Measurements from ENCODE around the gene PLXDC1.
"Not testable (repeated sequence)": the region's sequence is repeated elsewhere in the genome, so short reads cannot be mapped to it uniquely, and the experiment has no call there.

The PLXDC1 gene

DNA sequence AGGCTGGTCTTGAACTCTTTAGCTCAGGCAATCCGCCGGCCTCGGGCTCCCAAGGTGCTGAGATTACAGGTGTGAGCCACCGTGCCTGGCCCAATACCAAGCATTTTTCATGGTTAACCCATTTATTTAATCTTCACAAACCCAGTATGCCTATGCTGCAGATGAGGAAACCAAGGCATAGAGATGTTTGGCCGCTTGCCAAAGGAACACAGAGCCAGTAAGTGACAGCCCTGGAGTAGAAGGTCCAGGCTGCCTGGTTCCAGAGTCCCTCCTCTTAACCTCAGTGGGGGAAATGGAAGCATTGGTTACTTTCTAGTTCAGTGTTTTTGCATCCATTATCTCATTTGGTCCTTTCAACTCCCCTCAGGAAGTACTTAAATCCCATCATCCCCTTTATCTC is 29.9 kb upstream of the PLXDC1 start:
- no peak for DNase-seq (ENCODE audit: low read depth, low spot score)

DNA sequence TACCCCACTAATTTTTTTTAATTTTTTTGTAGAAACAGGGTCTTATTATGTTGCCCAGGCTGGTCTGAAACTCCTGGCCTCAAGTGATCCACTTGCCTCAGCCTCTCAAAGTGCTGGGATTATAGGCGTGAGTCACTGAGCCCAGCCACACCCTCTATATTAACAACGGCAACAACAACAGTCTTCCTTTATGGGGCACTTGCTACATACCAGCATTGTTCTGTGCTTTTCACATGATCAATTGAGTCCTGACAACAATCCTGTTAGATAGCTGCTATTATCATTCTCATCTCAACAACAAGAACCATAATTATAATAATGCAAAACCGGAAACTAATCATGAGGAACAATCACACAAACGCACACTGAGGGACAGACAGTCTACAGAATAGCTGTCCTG is 27.1 kb upstream of the PLXDC1 start:
- no peak for DNase-seq (ENCODE audit: low read depth, low spot score)

DNA sequence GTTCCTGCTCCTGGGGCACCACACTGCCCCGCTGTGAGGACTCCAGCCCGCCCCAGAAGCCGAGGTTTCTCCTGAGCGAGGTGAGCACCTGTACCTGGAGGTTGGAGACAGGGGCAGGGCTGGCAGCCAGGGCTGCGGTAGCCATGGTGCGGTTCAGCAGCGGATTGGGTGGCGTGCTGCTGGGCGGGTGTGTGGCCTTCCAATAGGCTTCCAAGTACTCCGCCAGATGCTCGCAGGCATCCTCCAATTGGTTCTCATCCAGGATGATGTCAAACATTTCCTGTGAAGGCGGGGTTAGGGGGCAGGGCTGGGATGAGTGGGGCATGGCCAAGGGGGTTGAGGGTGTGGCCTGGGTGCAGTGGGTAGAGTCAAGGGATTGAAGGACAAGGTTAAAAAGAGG is 25.8 kb upstream of the PLXDC1 start:
- DNase-seq (ENCODE audit: low read depth, low spot score) = no peak

DNA sequence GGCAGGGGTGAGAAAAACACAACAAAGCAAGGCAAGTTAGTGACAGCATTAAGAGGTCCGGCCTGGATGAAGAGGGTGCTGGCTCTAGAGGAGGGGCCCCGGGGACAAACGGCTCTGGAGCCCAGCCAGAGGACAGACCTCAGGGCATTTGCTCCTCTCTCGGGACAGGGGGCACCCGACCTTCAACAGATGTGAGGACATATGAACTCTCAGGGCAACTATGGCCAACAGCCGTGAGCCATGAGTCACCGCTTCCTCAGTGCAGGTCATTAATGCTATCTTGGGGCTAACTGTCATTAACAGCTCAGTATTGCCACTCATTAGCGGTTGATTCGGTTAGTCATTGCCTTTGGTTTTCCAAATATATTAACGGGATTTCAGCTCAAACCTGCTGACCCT is 24.3 kb upstream of the PLXDC1 start:
- DNase-seq (ENCODE audit: low read depth, low spot score) = no peak

DNA sequence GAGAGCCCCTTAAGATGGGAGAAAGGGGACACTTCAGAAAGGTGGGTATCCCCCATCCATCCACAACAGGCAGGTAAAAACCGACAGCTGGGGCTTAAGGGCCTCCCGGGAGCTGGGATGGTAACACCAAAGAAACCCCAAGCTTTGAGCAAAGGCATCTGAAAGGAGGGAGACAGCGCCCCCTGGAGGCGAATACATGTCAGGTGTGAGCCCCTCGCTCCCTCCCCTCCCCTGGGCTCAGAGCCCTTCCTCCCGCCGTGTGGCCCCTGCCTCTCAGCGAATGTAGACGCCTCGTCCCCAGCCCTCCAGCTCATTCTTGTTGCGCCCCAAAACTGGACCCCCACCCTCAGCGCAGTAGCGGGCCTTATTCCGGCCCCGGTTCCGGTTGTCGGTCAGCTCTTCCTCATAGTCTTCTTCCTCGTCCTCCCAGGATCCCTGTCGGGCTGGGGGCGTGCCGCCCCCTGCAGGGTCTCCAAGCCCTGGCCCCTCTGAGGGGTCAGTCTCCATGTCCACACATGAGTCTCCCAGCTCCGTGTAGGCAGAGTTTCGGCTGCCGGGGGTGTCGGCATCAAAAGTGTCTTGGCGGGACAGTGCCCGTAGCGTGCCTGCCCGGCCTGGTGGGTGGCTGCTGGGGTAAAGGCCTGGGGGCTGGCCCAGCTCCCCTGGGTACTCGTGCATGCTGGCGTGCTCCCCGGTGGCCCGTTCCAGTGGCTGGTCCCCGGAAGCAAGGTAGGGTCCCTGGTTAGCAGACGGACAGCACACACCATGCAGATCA is 23.7 kb upstream of the PLXDC1 start:
- peak; percentile 56 for DNase-seq (ENCODE audit: low read depth, low spot score)

DNA sequence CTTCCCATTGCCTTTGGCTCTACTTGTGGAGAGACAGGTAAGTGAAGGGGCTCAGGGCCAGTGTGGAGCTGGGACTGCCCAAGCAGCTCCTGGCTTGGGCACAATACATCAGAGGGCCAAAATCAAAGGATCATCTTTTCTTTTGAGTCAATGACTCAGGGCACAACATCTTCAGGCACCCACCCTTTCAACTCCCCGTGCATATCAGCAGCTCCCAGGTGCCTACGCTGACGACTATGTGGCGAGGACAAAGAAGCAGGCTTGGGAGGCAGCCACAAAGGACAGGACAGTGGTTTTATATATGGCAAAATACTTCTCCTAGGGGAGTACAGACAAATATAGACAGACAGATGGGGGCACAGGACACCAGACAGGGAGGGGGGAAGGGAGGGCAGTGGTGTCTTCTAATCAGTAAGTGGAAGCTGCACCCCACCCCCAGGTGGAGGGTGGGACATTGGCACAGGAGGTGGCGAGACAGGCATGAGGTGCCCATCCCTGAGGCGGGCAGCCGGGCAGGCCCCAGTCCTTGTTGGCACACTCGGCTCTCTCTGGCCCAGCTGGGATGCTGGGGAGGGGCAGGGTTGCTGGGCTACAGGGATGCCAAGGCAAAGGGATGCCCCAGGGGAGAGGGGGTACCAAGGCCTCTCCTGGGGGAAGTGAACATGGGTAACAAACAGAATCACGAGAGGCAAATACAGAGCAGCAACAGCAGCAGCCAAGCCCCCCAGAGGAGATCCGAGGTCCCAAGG is 22.3 kb upstream of the PLXDC1 start:
- no peak for DNase-seq (ENCODE audit: low read depth, low spot score)

DNA sequence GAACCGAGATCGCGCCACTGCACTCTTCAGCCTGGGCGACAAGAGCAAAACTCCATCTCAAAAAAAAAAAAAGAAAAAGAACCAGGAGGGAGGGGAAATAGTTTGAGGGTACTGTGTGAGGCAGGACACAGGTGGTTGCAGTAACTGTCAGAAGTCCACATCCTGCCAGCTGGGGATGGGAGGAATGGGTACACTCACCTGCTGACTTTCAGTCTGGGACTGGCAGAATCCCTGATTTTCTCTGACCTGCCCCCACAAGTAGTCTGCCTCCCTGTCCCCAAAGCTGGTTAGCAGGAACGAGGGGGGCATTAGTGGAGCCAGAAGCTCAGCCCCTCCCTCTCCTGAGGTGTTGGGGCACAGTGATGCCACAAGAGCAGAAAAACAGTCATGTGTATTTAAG is 21.6 kb upstream of the PLXDC1 start:
- no peak for DNase-seq (ENCODE audit: low read depth, low spot score)

DNA sequence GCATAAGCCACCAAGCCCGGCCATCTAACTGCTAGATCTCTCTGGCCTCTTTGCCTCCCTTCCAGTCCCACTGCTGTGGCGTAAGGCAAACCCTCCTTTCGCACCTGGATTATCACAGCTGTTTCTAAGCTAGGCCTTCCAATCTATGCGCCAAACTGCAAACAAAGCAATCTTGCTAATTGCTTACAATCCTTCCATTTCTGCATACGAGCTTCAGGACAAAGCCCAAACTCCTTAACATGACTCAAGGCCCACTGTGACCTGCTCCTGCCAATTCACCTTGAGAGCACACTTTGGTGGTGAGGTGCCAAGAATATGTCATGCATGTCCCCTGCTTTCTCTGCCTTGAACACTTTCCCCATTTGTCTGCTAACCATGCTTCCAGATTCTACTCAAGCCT is 20.5 kb upstream of the PLXDC1 start:
- DNase-seq (ENCODE audit: low read depth, low spot score) = no peak

DNA sequence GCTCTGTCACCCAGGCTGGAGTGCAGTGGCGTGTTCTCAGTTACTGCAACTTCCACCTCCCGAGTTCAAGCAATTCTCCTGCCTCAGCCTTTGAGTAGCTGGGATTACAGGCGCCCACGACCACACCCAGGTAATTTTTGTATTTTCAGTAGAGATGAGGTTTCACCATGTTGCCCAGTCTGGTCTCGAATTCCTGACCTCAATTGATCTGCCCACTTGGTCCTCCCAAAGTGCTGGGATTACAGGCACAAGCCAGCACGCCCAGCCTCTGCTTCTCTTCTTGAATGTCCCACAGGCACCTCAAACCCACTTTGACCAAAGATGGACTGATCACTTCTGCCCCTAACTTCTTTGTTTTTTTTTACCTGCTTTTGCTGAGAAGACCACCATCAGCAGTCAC is 19.1 kb upstream of the PLXDC1 start:
- DNase-seq (ENCODE audit: low read depth, low spot score) = no peak

DNA sequence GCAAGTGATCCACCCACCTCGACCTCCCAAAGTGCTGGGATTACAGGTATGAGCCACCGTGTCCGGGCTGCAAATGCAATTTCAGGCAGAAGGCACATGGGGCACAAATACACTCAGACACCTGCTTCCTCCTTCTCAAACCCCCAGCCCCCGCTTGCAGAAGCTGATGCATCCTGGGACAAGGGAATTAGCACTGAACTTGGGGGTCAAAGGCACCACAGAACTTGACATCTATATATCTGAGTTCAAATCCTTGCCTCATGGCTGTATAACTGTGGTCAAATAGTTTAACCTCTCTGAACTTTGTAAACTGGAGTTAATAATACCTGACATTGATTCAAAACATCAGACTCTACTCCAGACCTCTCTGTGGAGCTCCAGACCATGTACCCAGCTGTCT is 18.7 kb upstream of the PLXDC1 start:
- no peak for DNase-seq (ENCODE audit: low read depth, low spot score)

DNA sequence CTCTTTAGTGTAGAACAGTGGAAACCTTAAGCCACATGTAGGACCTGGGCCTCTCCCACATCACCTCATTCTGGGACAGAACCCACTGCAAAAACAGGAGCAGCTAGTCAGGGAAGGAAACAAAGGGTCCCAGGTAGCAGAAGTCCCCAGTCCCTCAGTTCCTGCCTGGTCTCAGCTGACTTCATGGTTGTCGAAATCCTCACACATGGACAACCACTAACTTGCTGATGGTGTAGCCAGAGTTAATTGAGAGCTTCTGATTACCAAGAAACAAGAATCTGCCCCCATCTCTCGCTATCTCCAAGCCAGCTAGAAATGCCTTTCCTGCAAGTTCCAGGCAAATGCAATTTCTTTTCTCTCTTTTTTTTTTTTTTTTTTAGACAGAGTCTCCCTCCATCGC is 18.1 kb upstream of the PLXDC1 start:
- DNase-seq (ENCODE audit: low read depth, low spot score) = no peak

DNA sequence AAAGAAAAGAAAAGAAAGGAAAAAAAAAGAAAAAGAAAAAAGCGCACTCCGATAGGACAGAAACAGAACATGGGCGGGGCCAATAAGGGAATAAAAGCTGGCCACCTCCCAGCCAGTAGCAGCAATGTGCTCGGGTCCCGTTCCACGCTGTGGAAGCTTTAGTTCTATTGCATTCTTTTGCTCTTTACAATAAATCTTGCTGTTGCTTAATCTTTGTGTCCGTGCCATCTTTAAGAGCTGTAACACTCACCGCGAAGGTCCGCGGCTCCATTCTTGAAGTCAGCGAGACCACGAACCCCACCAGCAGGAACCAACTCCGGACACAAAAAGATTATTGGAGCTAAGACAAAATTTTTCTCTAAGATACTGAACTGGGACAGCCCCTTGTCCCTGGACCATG is 17.7 kb upstream of the PLXDC1 start:
- DNase-seq (ENCODE audit: low read depth, low spot score) = no peak

DNA sequence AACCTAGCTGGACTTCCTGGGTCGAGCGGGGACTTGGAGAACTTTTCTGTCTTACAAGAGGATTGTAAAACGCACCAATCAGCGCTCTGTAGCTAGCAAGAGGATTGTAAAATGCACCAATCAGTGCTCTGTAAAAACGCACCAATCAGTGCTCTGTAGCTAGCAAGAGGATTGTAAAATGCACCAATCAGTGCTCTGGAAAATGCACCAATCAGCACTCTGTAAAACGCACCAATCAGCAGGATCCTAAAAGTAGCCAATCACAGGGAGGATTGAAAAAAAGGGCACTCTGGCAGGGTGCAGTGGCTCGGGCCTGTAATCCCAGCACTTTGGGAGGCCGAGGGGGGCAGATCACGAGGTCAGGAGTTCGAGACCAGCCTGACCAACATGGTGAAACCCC is 17.1 kb upstream of the PLXDC1 start:
- not testable (repeated sequence) for DNase-seq (ENCODE audit: low read depth, low spot score)

DNA sequence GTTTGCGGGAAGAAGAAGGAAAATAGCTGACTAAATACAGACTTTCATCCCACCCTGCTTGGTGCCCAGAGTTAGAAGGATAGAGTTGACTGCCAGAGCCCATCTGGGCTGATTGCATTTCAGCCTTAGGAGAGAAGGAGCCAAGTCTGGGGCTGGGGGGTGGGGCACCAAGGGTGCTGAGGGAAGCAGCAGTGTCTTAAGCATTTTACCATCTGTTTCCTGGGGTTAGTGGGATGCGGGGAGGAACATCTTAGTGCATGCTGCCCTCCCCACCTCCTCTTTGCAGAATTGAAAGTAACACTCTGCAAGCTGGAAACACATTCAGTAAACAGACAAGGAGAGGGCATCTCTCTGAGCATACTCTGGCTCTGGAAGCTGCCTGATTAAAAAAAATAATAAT is 16.0 kb upstream of the PLXDC1 start:
- DNase-seq (ENCODE audit: low read depth, low spot score) = no peak

DNA sequence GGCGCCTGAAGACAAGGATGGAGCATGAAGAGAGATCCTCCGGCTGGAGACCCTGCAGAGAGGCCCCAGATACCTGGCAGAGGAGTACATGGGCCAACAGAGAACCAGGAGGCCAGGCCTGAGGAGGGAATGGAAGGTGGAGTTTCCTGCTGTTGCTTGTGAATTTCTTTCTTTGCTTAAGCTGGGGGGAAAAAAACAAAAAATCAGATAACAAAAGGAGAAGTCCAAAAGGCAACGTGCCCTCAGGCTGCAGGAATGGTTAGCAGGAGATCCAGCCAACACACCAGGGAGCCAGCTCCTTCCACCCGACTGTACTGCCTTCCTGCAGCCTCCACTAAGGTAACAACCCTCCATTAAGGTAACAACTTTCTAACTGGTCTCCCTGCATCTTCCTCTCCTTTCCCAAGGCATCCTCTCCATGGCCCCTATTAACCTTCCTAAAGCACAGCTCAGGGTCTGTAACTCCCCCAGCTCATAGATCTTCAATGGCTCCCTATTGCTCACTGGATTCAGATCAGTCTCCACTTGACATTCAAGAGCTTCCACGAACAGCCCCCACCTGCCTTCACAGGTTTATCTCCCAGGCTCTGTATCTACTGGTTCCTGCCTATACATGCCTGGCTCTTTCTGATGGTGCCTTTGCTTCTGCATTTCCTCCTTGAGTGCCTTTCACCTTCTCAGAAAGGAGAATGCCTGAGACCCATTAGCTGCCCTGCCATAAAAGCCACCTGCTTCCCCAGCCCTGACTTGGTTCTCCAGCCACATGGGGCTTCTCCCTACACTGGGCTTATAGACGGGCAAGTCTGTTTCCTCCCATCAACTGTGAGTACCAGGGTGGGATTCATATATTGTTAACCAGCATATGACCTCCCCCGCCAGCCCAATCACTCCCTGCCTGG is 15.2 kb upstream of the PLXDC1 start:
- no peak for DNase-seq (ENCODE audit: low read depth, low spot score)

DNA sequence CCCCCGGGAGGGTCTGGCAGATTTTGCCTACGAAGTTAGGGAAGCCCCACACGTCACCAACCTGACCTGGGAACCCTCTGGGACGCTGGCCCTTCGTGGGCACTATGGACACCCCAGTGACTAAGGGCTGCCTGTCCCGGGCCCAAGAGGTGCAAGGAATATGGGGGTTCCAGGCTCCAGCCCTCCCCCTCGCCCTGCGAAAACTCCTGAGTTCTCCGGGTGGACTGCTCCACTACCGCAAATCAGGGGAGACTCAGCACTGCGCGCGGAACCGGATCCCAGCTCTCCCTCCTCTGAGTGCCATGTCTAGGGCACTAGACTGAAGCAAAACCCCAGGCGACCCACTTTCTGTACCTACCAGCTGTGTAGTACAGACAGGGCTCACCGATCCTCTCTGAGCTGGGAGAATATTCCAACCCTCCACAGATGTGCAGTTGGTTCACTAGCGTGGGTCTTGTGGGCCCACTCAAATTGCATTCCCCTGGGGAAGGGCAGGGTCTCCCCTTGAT is 14.5 kb upstream of the PLXDC1 start, which contains the start of gene ARL5C:
Gene ARL5C, minus strand, starts transcription at position 321 of the 509 bp plus-strand sequence. CDS start 401 bp downstream, outside the sequence.
- no peak for DNase-seq (ENCODE audit: low read depth, low spot score)

DNA sequence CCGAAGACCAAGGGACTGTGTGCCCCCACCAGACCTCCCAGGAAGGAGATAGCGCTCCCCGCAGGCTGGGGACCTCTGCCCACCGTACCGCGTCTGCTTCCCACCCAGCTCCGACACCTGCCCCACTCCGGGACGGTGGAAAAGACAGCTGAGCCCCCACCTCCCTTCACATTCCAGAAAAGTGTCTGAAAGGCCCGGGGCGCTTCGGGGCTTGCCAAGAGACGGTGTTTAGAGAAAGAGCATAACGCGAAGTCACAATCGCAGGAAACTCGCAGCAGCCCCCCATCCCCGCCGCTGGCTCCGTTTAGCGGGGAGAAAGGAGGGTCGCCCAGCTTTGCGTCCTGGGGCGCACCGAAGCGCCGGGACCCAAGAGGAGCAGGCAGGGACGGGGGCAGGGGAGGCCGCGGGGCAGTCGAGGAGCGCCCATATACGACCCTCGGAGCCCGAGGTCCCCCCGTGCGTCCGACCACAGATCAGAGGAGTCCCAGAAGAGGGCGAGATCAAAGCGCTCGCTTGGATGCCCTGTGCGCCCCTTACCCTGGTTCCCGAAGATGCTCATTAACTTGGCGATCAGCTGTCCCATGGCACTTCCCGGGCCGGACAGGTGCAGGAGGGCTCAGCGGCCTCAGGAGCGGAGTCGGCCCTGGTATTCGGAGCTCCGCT is 13.9 kb upstream of the PLXDC1 start:
- no peak for DNase-seq (ENCODE audit: low read depth, low spot score)

DNA sequence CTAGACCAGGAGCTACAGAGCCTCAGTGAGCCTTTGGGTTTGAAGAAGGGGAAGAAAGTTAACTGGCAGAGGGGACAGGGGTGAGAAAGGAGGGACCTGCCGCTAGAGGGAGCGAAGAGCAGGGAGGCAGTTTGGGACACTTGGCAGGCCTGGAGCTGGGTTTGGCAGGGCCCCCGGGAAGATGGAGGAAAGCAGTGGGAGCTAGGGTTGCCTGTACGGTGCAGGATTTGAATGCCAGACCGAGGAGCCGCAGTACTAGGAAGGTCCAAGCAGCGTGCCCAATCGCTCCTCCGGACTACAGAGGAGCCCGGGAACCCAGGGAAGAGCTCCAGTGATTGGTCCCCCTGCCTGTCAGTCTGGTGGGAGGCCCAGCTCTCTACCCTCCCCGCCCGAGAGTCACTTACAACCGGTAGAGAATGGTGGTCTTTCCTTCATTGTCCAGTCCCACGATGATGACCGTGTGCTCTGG is 13.3 kb upstream of the PLXDC1 start:
- DNase-seq (ENCODE audit: low read depth, low spot score) = peak; percentile 63

DNA sequence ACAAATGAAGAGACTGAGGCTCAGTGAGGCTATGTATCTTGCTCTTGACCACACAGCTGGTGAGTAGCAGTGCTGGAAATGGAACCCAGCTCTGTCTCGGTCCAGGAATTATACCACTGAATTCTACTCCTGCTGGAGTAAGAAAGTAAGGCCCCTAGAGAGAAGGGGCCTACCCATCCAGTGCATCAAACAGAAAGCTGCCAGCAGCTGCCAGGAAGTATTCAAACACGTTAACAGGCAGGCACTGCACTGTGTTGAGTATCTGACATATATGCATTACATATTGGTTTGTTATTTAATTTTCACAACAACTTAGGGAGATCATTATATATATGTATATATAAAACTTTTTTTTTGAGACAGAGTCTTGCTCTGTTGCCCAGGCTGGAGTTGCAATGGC is 10.5 kb upstream of the PLXDC1 start:
- no peak for DNase-seq (ENCODE audit: low read depth, low spot score)

DNA sequence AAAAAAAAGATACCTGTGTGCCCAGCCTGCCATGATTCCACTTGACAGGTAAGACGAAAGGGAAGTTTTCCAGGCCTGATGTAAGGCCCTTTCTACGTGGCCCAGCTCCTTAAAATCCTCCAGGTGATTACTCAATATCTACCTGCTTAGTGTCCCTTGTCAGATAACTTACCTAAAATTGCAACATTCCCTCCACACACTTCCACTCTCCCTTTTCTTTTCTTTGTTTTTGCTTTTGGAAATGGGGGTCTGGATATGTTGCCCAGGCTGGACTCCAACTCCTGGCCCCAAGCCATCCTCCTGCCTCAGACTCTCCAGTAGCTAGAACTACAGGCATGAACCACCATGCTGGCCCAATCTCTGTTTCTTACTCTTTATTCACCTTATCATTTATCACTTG is 7.2 kb upstream of the PLXDC1 start:
- no peak for DNase-seq (ENCODE audit: low read depth, low spot score)

DNA sequence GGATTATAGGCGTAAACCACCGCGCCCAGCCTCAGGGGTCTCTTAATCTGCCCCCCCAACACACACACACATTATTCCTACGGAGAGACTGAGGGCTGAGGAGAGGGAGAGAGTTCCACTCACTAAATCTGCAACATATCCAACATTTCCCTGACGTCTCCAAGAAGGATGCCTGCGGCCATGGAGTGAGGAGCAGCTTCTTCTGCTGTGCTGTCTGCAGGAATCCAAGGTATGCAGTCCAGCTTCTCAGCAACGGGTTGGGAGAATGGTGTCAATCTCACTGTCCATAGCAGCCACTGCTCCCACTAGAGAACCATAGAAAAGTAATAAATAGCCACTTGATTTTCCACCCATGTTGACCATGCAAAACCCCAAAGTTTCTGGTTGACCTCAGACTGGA is 5.1 kb upstream of the PLXDC1 start:
- no peak for DNase-seq (ENCODE audit: low read depth, low spot score)

All from activated naive CD8-positive, alpha-beta T cell treated with anti-CD3 and anti-CD28 coated beads, Interleukin-2, amount 50 U/mL, for 16 hours (primary cell).